CD4-positive, alpha-beta T cell treated with Interleukin-6 at 100 ng/mL for 8 hours (primary cell): ENCODE measurements around the gene SH3BP4.

Experiments used
- DNase-seq: peaks from one replicate; pipeline ENCODE4 v3.0.0-alpha.2; 2020; ENCODE audit warnings: mixed read lengths, low spot score

SH3BP4 gene

DNA sequence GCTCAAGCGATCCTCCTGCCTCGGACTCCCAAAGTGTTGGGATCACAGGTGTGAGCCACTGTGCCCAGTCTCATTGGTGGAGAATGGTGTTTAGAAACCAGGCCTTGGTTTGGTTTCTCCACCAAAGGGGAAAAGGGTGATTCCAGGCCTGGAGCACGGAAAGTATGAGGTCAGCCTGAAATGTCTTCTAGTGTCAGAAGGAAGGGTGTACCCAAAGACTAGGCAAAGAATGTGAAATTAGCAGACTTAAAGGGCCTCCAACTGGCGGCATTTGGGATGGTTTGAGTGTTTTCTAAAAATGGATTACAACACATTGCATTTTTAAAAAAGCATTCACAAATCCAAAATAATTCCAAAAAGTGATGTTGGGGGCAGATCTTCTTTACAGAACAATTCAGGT lies 139.6 kb downstream of the SH3BP4 start:
- DNase-seq = no peak

DNA sequence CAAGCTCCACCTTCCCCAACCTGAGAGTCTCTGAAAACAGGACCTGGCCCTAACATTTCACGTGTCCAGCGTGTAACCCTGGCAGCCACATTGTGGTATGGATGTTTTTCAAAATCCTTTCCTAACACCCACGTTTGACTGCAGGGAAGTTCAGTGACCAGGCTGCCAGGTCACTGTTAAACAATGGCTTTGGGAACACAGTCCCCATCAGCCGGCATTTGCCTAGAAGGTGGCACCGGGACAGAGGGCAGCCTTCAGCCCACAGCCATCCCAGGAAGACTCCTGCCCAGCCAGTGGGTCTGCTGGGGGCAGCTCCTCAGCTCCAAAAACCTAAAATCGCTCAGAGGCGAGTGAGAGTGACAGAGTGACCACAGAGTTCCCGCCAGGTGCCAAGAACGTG lies 140.2 kb downstream of the SH3BP4 start:
- DNase-seq = no peak

DNA sequence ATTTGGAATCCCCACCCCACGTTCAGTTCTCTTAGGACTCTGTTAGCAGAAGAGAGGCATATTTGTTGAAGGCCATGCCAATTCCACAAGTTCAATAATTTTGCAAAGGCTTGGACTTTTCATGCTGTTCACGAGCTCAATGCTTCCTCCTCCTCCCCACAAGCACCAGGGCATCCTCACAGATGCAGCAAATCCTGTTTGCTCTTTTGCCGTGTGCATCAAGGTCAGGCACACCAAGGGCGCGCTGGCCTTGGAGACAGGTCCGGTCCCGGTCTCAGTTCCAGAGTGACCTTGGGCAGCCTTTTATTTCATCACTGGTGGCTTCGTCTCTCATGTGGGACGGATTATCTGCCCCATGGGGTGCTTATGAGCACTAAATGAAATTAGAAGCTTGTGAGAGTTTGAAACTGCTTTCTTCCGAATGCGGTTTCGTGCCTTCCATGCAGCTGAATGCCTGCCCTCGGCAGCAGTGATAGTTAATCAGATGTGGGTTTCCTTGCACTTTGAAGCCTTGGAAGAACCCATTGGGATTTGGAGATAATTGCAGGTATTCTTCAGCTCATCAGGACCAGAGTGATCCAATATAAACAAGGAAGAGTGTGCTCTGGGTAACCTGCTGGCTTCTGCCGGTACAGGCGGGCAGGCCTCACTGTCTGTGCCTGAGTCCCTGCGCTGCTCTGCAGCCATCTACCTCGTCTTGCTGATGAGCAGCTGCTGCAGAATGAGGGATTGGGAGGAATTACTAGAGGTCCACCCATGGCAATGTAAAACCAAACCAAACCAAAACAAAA lies 140.8 kb downstream of the SH3BP4 start:
- no peak for DNase-seq

DNA sequence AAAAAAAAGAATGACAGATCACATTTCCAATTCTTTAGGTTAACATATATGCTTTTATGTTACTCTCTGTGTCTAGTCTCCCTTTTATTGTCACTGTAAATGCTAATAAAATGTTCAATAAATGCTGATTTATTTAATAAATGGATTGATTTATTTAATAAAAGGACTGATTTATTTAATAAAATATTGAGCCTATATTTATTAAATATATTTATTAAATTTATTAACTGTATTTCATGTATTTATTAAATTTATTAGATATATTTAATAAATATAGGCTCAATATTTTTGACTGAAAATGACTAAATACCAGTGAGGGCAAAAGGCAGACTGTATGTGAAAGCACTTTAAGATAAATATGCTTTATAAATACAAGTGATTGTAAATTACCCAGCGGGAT lies 142.6 kb downstream of the SH3BP4 start:
- DNase-seq = no peak

DNA sequence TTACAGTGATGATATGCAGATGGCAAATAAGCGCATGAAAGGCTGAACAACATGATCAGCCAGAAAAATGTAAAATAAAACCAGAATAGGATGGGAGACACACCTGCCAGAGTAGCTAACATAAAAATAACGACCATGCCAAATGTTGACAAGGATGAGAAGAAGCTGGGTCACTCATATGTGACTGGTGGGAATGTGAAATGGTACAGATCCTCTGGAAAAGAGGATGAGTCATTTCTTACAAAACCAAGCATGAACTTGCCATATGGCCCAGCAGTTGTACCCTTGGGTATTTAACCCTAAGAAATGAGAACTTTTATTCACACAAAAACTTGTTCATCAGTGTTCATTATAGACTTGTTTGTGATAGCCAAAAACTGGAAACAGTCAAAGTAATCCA lies 143.8 kb downstream of the SH3BP4 start:
- DNase-seq = no peak

DNA sequence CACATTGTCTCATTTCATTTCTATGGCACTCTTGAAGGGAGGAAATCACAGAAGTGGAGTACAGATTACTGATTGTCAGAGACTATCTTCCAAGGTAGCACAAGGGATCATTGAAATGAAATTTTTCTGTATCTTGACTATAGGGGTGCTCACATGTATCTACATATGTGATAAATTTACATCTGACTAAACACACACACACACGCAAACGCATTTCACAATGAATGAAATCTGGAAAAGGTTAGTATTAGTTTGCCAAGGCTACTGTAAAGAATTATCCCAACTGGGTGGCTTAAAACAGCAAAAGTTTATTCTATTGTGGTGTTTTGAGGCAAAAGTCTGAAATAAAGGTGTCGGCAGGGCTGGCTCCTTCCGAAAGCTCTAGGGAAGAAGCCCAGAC lies 144.6 kb downstream of the SH3BP4 start:
- DNase-seq = no peak

DNA sequence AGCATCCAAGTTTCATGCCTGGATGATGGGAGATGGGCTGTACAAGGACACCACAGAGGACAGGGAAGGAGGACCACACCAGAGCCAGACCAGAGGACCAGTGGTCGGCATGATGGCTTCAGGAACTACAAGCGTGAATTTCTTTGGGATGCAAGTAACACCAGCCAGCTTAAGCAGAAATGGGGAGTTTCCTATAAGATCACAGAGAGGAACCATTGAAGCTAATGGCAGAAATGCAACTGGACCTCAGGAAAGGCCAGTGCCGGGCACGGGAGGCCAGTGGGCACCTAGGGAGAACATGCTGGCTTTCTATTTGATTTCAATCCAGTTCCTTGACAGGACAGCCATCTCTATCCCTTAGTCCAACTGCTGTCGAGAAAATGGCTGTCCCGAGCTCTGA lies 145.4 kb downstream of the SH3BP4 start:
- DNase-seq = no peak

DNA sequence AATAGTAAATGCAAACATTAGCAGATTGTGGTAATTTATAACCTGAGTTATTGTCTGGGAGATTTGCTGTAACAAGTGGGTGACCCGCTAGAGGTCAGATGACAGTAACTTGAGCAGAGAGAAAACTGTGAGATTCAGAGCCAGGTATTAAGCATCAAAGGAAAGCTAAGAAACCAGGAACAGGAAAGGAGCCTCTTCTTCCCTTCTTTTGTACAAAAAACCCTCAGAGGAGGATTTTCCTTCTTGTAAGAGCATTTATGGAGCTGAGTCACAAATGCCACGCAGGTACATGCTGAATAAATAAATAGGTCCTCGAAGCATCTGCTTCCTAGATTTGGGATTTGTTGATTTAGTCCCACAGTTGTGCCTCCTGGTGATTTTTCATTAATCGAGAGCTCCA lies 146.5 kb downstream of the SH3BP4 start:
- DNase-seq = no peak

DNA sequence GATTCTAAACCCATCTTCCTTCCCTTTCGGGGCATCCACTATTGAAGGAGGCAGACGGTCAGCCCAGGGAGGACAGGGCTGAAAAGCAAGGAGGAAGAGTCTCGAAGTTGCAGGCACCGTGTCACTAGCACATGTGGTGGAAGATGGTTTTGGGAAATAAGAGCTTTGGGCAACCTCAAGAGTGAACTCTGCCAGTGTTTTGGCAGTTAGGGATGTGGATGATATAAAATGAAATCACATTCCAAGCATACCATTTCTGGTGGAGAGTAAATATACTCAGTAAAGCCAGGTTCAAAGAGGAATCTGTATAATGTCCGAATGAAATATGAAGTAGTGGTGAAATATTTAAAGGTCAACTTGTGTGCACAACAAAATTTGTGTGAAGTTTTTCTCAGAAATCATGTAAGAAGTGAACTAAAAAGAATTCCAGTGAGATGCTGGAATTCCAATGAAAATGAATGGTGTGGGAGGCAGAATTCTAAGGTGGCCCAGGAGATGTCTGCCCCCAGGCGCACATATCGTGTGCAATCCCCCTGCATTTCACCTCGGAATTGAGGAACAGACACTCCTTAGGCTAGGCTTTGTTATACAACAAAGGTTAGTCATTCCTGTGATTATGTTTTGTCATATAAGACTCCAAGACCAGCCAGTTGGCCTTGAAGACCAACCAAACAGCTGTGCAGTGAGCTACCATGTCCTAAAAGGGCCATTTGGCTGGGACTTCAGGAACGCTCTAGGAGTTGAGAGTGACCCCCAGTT lies 147.1 kb downstream of the SH3BP4 start:
- DNase-seq = no peak

DNA sequence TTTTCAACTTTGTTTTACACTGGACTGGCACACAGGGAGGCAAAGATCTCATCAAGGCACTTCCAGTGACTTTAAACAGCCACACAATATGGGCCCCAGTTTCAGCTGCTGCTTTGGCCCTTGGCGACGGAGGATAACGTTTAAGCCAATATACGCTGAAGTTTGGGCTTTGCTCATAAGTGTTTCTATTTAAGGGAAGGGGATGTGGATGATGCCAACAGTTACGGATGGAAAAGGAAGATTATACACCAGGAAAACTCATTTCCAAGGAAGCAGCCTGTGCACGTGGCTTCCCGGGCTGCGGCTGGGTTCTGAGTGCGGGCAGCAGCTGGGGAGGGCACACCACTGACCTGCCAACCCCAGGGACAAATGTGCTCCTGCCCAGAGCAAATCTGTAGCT lies 151.1 kb downstream of the SH3BP4 start:
- DNase-seq = no peak
